H9 (cell line): ENCODE measurements around the gene EHD4. TPM values are rescaled to one million over a fixed set of nuclear protein-coding genes. Genes with fewer than 3 reads are reported as not detected.

ENCODE experiments used
- DNase-seq: peaks from one replicate; pipeline ENCODE4 v3.0.0-alpha.2; 2017
- H2AFZ ChIP-seq: one replicate; pipeline ENCODE4 v1.6.1; 2013; ENCODE audit warnings: mild to moderate bottlenecking, low read length, control low read depth, moderate library complexity
- H2AK5ac ChIP-seq: 2 replicates; pipeline ENCODE4 v1.6.1; 2013; ENCODE audit warnings: low read length, control low read depth, mixed read lengths; ENCODE audit not compliant: insufficient read length
- H2BK120ac ChIP-seq: one replicate; pipeline ENCODE4 v1.6.1; 2013; ENCODE audit warnings: low read depth, mild to moderate bottlenecking, low read length, control low read depth, inconsistent platforms; ENCODE audit not compliant: poor library complexity, severe bottlenecking
- H2BK12ac ChIP-seq: 2 replicates; pipeline ENCODE4 v1.6.1; 2013; ENCODE audit warnings: low read length, control low read depth, mixed read lengths, low read depth; ENCODE audit not compliant: insufficient read length
- H2BK15ac ChIP-seq: 2 replicates; pipeline ENCODE4 v1.6.1; 2013; ENCODE audit warnings: low read depth, low read length, control low read depth
- H2BK20ac ChIP-seq: one replicate; pipeline ENCODE4 v1.6.1; 2013; ENCODE audit warnings: low read depth, mild to moderate bottlenecking, low read length, control low read depth, inconsistent platforms; ENCODE audit not compliant: poor library complexity, severe bottlenecking
- H2BK5ac ChIP-seq: 2 replicates; pipeline ENCODE4 v1.6.1; 2013; ENCODE audit warnings: low read length, control low read depth, mixed read lengths; ENCODE audit not compliant: insufficient read length
- H3K14ac ChIP-seq: 2 replicates; pipeline ENCODE4 v1.6.1; 2013; ENCODE audit warnings: low read length, control low read depth; ENCODE audit not compliant: insufficient read depth
- H3K18ac ChIP-seq: 2 replicates; pipeline ENCODE4 v1.6.1; 2013; ENCODE audit warnings: low read depth, mild to moderate bottlenecking, mixed read lengths, low read length, control low read depth; ENCODE audit not compliant: insufficient read length
- H3K23ac ChIP-seq: 2 replicates; pipeline ENCODE4 v1.6.1; 2013; ENCODE audit warnings: low read length, control low read depth, mixed read lengths, low read depth; ENCODE audit not compliant: insufficient read length
- H3K23me2 ChIP-seq: 2 replicates; pipeline ENCODE4 v1.6.1; 2013; ENCODE audit warnings: low read depth, mild to moderate bottlenecking, mixed read lengths, low read length, control low read depth; ENCODE audit not compliant: insufficient read length, poor library complexity, severe bottlenecking
- H3K27ac ChIP-seq: 2 replicates; pipeline ENCODE4 v1.5.1; 2013; ENCODE audit warnings: low read length, control low read depth, mixed read lengths, low read depth; ENCODE audit not compliant: insufficient read length
- H3K27me3 ChIP-seq: 2 replicates; pipeline ENCODE4 v1.6.1; 2013; ENCODE audit warnings: low read length, control low read depth, inconsistent platforms; ENCODE audit not compliant: insufficient read depth
- H3K4ac ChIP-seq: 2 replicates; pipeline ENCODE4 v1.6.1; 2013; ENCODE audit warnings: low read depth, mild to moderate bottlenecking, control low read depth, inconsistent platforms, low read length, moderate library complexity
- H3K4me1 ChIP-seq: 2 replicates; pipeline ENCODE4 v1.6.1; 2013; ENCODE audit warnings: low read length, control low read depth, inconsistent platforms; ENCODE audit not compliant: insufficient read depth
- H3K4me2 ChIP-seq: 2 replicates; pipeline ENCODE4 v1.6.1; 2013; ENCODE audit warnings: low read length, control low read depth, mixed read lengths; ENCODE audit not compliant: insufficient read length, insufficient read depth
- H3K56ac ChIP-seq: 2 replicates; pipeline ENCODE4 v1.6.1; 2013; ENCODE audit warnings: low read depth, mild to moderate bottlenecking, mixed read lengths, low read length, control low read depth; ENCODE audit not compliant: insufficient read length
- H3K79me1 ChIP-seq: 2 replicates; pipeline ENCODE4 v1.6.1; 2013; ENCODE audit warnings: low read depth, mild to moderate bottlenecking, moderate library complexity, low read length, control low read depth, inconsistent platforms; ENCODE audit not compliant: insufficient read depth, poor library complexity, severe bottlenecking
- H3K79me2 ChIP-seq: 2 replicates; pipeline ENCODE4 v1.6.1; 2013; ENCODE audit warnings: low read length, control low read depth, inconsistent platforms; ENCODE audit not compliant: insufficient read depth
- H3K9ac ChIP-seq: 2 replicates; pipeline ENCODE4 v1.6.1; 2013; ENCODE audit warnings: low read length, control low read depth, mixed read lengths; ENCODE audit not compliant: insufficient read length; ENCODE audit errors: extremely low read depth
- H3K9me3 ChIP-seq: one replicate; pipeline ENCODE4 v1.6.1; 2013; ENCODE audit warnings: low read depth, low read length, inconsistent platforms; ENCODE audit not compliant: control insufficient read depth
- H3T11ph ChIP-seq: one replicate; pipeline ENCODE4 v1.6.1; 2013; ENCODE audit warnings: mild to moderate bottlenecking, low read length, control low read depth, inconsistent platforms
- H4K20me1 ChIP-seq: one replicate; pipeline ENCODE4 v1.6.1; 2013; ENCODE audit not compliant: control insufficient read depth, insufficient read length, insufficient read depth
- H4K5ac ChIP-seq: 2 replicates; pipeline ENCODE4 v1.6.1; 2013; ENCODE audit warnings: low read depth, mild to moderate bottlenecking, mixed read lengths, low read length, control low read depth; ENCODE audit not compliant: insufficient read length
- H4K8ac ChIP-seq: replicated peaks from 2 replicates; pipeline ENCODE4 v1.6.1; 2013; ENCODE audit warnings: low read length, control low read depth, mixed read lengths, low read depth; ENCODE audit not compliant: insufficient read length
- H4K91ac ChIP-seq: 2 replicates; pipeline ENCODE4 v1.6.1; 2013; ENCODE audit warnings: low read depth, mild to moderate bottlenecking, moderate library complexity, mixed read lengths, low read length, control low read depth; ENCODE audit not compliant: insufficient read length
- H3K27ac Mint-ChIP-seq, 3 experiments: 2 replicates in 2 of 3; 3 replicates in 1 of 3; pipeline ENCODE4 v1.8.0; 2020 to 2021; ENCODE audit warnings: mixed read lengths in 3 of 3, mild to moderate bottlenecking in 1 of 3, moderate library complexity in 1 of 3
- H3K27me3 Mint-ChIP-seq: 2 replicates; pipeline ENCODE4 v1.8.0; 2021; ENCODE audit warnings: low read depth, mild to moderate bottlenecking, moderate library complexity, mixed read lengths
- H3K36me3 Mint-ChIP-seq, 3 experiments: 2 replicates in 2 of 3; 3 replicates in 1 of 3; pipeline ENCODE4 v1.8.0; 2020 to 2021; ENCODE audit warnings: low read depth in 3 of 3, mixed read lengths in 3 of 3; ENCODE audit not compliant: insufficient read depth in 1 of 3
- H3K4me1 Mint-ChIP-seq, 2 experiments: 2 replicates each; pipeline ENCODE4 v1.8.0; 2020; ENCODE audit warnings: mixed read lengths in 2 of 2
- H3K4me3 Mint-ChIP-seq, 2 experiments: 2 replicates in 1 of 2; 3 replicates in 1 of 2; pipeline ENCODE4 v1.8.0; 2020 to 2021; ENCODE audit warnings: mild to moderate bottlenecking in 2 of 2, mixed read lengths in 2 of 2, moderate library complexity in 1 of 2
- H3K9me3 Mint-ChIP-seq, 2 experiments: 2 replicates in 1 of 2; 3 replicates in 1 of 2; pipeline ENCODE4 v1.8.0; 2020; ENCODE audit warnings: mild to moderate bottlenecking in 2 of 2, mixed read lengths in 2 of 2, moderate library complexity in 1 of 2
- WGBS: extraction: QIAGEN DNeasy Blood & Tissue Kit; methylation state at CpG from one replicate; pipeline ENCODE4 v1.1.7; 2013; ENCODE audit warnings: missing lambda C conversion rate, low lambda C conversion rate, mixed read lengths; ENCODE audit not compliant: insufficient read length; ENCODE audit errors: extremely low coverage; 5-methylcytosine and 5-hydroxymethylcytosine counted together
- total RNA-seq: library from RNA; stranded (reverse); gene quantifications from 2 replicates; pipeline ENCODE4 v1.2.1, GENCODE V29; 2021
- TF ChIP-seq, protein P1 (sequence below): fragments of 200-600 bp; sonication (generic); conservative IDR thresholded peaks from 3 replicates; pipeline ENCODE4 v1.8.0; 2021; ENCODE audit warnings: antibody characterized with exemption, mild to moderate bottlenecking

The EHD4 gene
- total RNA-seq, 1 experiment from 2014 or later = 22.9 TPM

DNA sequence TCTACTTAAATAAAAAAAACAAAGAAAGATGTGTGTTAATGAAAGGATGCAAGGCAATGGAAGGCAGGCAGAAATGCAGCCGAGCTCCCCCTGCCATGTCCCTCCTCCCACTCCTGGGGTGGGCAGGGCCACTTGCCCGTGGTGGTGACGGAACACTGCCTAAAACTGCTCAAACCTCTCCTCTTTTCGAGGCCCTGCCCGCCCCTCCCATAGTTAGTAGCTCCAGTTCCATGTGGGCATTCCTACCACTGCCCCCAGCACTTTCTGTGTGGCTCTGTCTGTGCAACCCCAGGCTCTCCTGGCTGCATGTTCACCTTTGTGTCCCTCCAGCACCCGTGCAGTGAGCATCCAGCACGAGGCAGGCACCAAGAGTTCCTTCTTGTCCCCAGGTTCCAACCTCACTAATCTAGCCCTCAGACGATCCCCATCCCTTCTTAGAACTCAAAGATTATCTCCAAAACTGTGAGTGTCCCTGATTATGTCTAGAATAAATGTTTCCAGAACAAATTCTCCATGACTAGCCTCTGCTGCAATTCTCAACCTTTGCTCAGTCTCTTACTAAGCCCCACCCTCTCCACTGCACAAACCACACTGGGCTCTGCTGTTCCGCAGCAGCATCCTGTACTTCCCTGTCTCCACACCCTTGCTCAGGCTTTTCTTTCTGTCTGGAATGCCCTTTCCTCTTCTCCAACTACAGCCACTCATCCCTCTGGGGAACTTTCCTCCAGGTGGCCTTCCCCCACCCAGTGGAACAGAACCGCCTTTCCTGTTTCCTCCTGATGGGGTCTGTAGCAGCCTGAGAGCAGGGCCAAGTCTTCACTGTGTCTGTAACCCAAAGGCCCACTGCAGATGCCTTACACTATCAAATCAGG lies 45.9 kb downstream of the EHD4 start:
- peak overlapping the region; percentile 33 to 61 (median 39) for H3K27ac Mint-ChIP-seq
- Histone ChIP-seq H3K79me1 (no peaks in the 10 kb centered on the region), H4K20me1 (no peaks in the 10 kb centered on the region), H4K5ac (no peak overlapping the region), H3K4ac (no peak overlapping the region), H3K4me1 (no peaks in the 10 kb centered on the region), H4K8ac (no peak overlapping the region), H3K9ac (no peak overlapping the region), H3K23ac (no peak overlapping the region), H4K91ac (no peak overlapping the region), H3K4me2 (no peak overlapping the region), H2BK15ac (no peak overlapping the region), H2BK120ac (no peak overlapping the region), H3K27me3 (no peaks in the 10 kb centered on the region), H2BK20ac (no peak overlapping the region), H2BK12ac (no peak overlapping the region), H3K27ac (no peak overlapping the region), H3K79me2 (0 out of 2 replicates have a peak, but pooled peaks cover 2% of the 10 kb centered on the region), H3T11ph (no peak overlapping the region), H2BK5ac (no peak overlapping the region), H2AK5ac (no peak overlapping the region), H3K56ac (no peak overlapping the region), H3K23me2 (no peaks in the 10 kb centered on the region), H2AFZ (no peak overlapping the region), H3K14ac (no peak overlapping the region), H3K9me3 (no peaks in the 10 kb centered on the region), H3K18ac (no peak overlapping the region)
- peaks cover 0 to 11% of the 10 kb centered on the region in 2 experiments; a peak in 3 of 4 replicates for H3K4me1 Mint-ChIP-seq
- TF ChIP-seq, protein P1, sequence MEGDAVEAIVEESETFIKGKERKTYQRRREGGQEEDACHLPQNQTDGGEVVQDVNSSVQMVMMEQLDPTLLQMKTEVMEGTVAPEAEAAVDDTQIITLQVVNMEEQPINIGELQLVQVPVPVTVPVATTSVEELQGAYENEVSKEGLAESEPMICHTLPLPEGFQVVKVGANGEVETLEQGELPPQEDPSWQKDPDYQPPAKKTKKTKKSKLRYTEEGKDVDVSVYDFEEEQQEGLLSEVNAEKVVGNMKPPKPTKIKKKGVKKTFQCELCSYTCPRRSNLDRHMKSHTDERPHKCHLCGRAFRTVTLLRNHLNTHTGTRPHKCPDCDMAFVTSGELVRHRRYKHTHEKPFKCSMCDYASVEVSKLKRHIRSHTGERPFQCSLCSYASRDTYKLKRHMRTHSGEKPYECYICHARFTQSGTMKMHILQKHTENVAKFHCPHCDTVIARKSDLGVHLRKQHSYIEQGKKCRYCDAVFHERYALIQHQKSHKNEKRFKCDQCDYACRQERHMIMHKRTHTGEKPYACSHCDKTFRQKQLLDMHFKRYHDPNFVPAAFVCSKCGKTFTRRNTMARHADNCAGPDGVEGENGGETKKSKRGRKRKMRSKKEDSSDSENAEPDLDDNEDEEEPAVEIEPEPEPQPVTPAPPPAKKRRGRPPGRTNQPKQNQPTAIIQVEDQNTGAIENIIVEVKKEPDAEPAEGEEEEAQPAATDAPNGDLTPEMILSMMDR = no peak; the same call in 2 of the 3 replicates
- peaks cover 0 to 9% (median 0%) of the 10 kb centered on the region in 3 experiments; a peak in 3 of 7 replicates for H3K36me3 Mint-ChIP-seq
- no peaks in the 10 kb centered on the region for H3K27me3 Mint-ChIP-seq
- peak; percentile 30 for DNase-seq
- no peak overlapping the region for H3K4me3 Mint-ChIP-seq
- WGBS = no CpG with 5 or more reads among the region's 10 CpGs
- H3K9me3 Mint-ChIP-seq = no peaks in the 10 kb centered on the region
